Naive thymus-derived CD8-positive, alpha-beta T cell (primary cell): ENCODE data around the gene CDKN2D. TPM values are rescaled to one million over a fixed set of nuclear protein-coding genes. Genes with fewer than 3 reads are reported as not detected.

Experiments
- ATAC-seq, 2 donors: fragments of 150-1000 bp; cut with Tn5 transposase in 1 of 2; sonication (Bioruptor Pico), chemical (Tn5 transposase) in 1 of 2; 1 replicate in 1 of 2; 2 replicates in 1 of 2; pipeline ENCODE4 v1.10.0; 2021; ENCODE audit warnings: mild to moderate bottlenecking in 2 of 2, moderate library complexity in 2 of 2
- POLR2A ChIA-PET: fragments of 350-600 bp; sonication (Branson Sonifier 250); formaldehyde crosslinking; loops from one replicate; lab custom pipeline; 2021; ENCODE audit warnings: antibody characterized with exemption; lab: Charles Lee
- DNase-seq, 10 donors: peaks; one replicate each; pipeline versions ENCODE4 v3.0.0 to v3.0.0-alpha.2; 2020 to 2022
- H3K27ac Mint-ChIP-seq, 10 donors: one replicate each; pipeline ENCODE4 v1.8.0; 2020 to 2022; ENCODE audit warnings: mild to moderate bottlenecking in 10 of 10, mixed read lengths in 10 of 10, moderate library complexity in 4 of 10, inconsistent platforms in 1 of 10
- H3K27me3 Mint-ChIP-seq, 5 donors: one replicate each; pipeline ENCODE4 v1.8.0; 2021 to 2022; ENCODE audit warnings: mixed read lengths in 5 of 5
- H3K36me3 Mint-ChIP-seq, 3 donors: one replicate each; pipeline ENCODE4 v1.8.0; 2020 to 2022; ENCODE audit warnings: mixed read lengths in 3 of 3, mild to moderate bottlenecking in 2 of 3, inconsistent platforms in 1 of 3
- H3K4me1 Mint-ChIP-seq, 4 donors: one replicate each; pipeline ENCODE4 v1.8.0; 2021 to 2022; ENCODE audit warnings: mixed read lengths in 4 of 4
- H3K4me3 Mint-ChIP-seq, 10 donors: one replicate each; pipeline ENCODE4 v1.8.0; 2020 to 2022; ENCODE audit warnings: mild to moderate bottlenecking in 10 of 10, mixed read lengths in 10 of 10, moderate library complexity in 6 of 10, inconsistent platforms in 1 of 10
- H3K9me3 Mint-ChIP-seq, 9 donors: one replicate each; pipeline ENCODE4 v1.8.0; 2020 to 2022; ENCODE audit warnings: mixed read lengths in 9 of 9, mild to moderate bottlenecking in 3 of 9, inconsistent platforms in 1 of 9, moderate library complexity in 1 of 9
- polyA plus RNA-seq, 3 donors: library from polyadenylated mRNA; unstranded; fragments of 300-500 nt; fragmentation: Illumina TruSeq; gene quantifications; one replicate each; pipeline ENCODE4 v1.2.3, GENCODE V29; 2021
- total RNA-seq, 8 experiments: library from RNA in 2 of 8; stranded (reverse) in 2 of 8; gene quantifications; one replicate each; pipeline ENCODE4 v1.2.3 and lab custom pipeline; 2021 to 2026

The CDKN2D gene
- 10 to 100 TPM; 27.2 to 28.1 TPM for total RNA-seq
- polyA plus RNA-seq, result 100 to 1,000 TPM in 2 of 3 donors, 10 to 100 TPM in 1; 81.6 to 145 (median 108) TPM
- total RNA-seq (lab: John Stamatoyannopoulos, UW), result 12.9 to 36.4 (median 22.8) reads per million in 6 experiments

- Mint-ChIP-seq H3K9me3 (no peaks in the 10 kb centered on the region), H3K36me3 (peaks cover 5 to 7% (median 6%) of the 10 kb centered on the region in 3 donors), H3K4me1 (peaks cover 32 to 57% (median 44%) of the 10 kb centered on the region in 4 donors), H3K4me3 (peak within 1 kb of the TSS; percentile 83 to 100 (median 98)), H3K27me3 (no peaks in the 10 kb centered on the region), H3K27ac (peak within 1 kb of the TSS; percentile 88 to 99 (median 98))
- DNase-seq, result peak; percentile 98 to 100 (median 99)
- ATAC-seq, result peak; percentile 76 to 80
- POLR2A ChIA-PET, result interaction anchor here (0.9 to 8.6 kb wide), 8 partner anchors 16 to 267 kb away, joined by 3 to 159 read pairs (median 14); partner anchors contain the start of genes ATG4D and TMED1
Measured at GRCh38 chr19:10568826-10569651, at the start of gene CDKN2D. CDKN2D (minus strand) TSS chr19:10568979; CDS start chr19:10568653, 326 bp downstream.

- POLR2A ChIA-PET, result interaction anchor here (0.6 to 12.5 kb wide), 6 partner anchors 9 to 36 kb away, joined by 3 to 106 read pairs (median 4); no protein-coding TSS in a partner anchor
- H3K27me3 Mint-ChIP-seq, result no peaks in the 10 kb centered on the region
- peak overlapping the region in 7 of 10 donors; percentile 9 to 55 (median 36) for H3K4me3 Mint-ChIP-seq
- no peak for DNase-seq
- H3K9me3 Mint-ChIP-seq, result no peaks in the 10 kb centered on the region
- peaks cover 0 to 55% (median 3%) of the 10 kb centered on the region in 3 donors for H3K36me3 Mint-ChIP-seq
- H3K27ac Mint-ChIP-seq, result peak overlapping the region; percentile 8 to 89 (median 86)
- no peak for ATAC-seq
- peaks cover 23 to 68% (median 62%) of the 10 kb centered on the region in 4 donors for H3K4me1 Mint-ChIP-seq
Measured at GRCh38 chr19:10617409-10618121, 48.8 kb upstream of the CDKN2D start.

- Mint-ChIP-seq H3K36me3 (peaks cover 0 to 41% (median 3%) of the 10 kb centered on the region in 3 donors), H3K27ac (peak overlapping the region; percentile 34 to 92 (median 86)), H3K4me1 (peaks cover 12 to 62% (median 50%) of the 10 kb centered on the region in 4 donors), H3K4me3 (peak overlapping the region; percentile 41 to 84 (median 65)), H3K27me3 (no peaks in the 10 kb centered on the region), H3K9me3 (no peaks in the 10 kb centered on the region)
- POLR2A ChIA-PET, result interaction anchor here (0.6 to 12.5 kb wide), 2 partner anchors 12 to 36 kb away, joined by 8 to 106 read pairs; no protein-coding TSS in a partner anchor
- DNase-seq (no peak), ATAC-seq (peak; percentile 27 to 49)
Measured at GRCh38 chr19:10615429-10616023, 46.7 kb upstream of the CDKN2D start.

GRCh38 chr19:10612499-10613119 is 43.8 kb upstream of the CDKN2D start:
- peak overlapping the region in 9 of 10 donors; percentile 15 to 81 (median 62) for H3K27ac Mint-ChIP-seq
- DNase-seq (no peak), ATAC-seq (no peak)
- peaks cover 9 to 66% (median 48%) of the 10 kb centered on the region in 4 donors for H3K4me1 Mint-ChIP-seq
- POLR2A ChIA-PET, result interaction anchor here (0.5 to 12.5 kb wide), 6 partner anchors 8 to 32 kb away, joined by 3 to 106 read pairs (median 4); no protein-coding TSS in a partner anchor
- H3K9me3 Mint-ChIP-seq, result no peaks in the 10 kb centered on the region
- peak overlapping the region in 4 of 10 donors; percentile 11 to 62 (median 39) for H3K4me3 Mint-ChIP-seq
- H3K27me3 Mint-ChIP-seq, result no peaks in the 10 kb centered on the region
- H3K36me3 Mint-ChIP-seq, result peaks cover 0 to 24% (median 2%) of the 10 kb centered on the region in 3 donors

GRCh38 chr19:10611907-10612306 is 43.1 kb upstream of the CDKN2D start:
- peaks cover 5 to 64% (median 43%) of the 10 kb centered on the region in 4 donors for H3K4me1 Mint-ChIP-seq
- peak overlapping the region in 5 of 10 donors; percentile 14 to 66 (median 59) for H3K27ac Mint-ChIP-seq

GRCh38 chr19:10604460-10604980 is 35.7 kb upstream of the CDKN2D start:
- peak overlapping the region; percentile 91 to 100 (median 98) for H3K4me3 Mint-ChIP-seq
- ATAC-seq, result peak; percentile 1 to 3
- no peaks in the 10 kb centered on the region for H3K9me3 Mint-ChIP-seq
- peaks cover 15 to 51% (median 33%) of the 10 kb centered on the region in 4 donors for H3K4me1 Mint-ChIP-seq
- H3K27ac Mint-ChIP-seq, result peak overlapping the region; percentile 96 to 100 (median 99)
- DNase-seq, result peak in 3 of 10 donors; percentile 22 to 65 (median 36)
- no peaks in the 10 kb centered on the region for H3K27me3 Mint-ChIP-seq
- H3K36me3 Mint-ChIP-seq, result peaks cover 0 to 10% (median 0%) of the 10 kb centered on the region in 3 donors
- POLR2A ChIA-PET, result interaction anchor here (0.7 to 5.0 kb wide), 15 partner anchors 12 to 266 kb away, joined by 3 to 106 read pairs (median 11); partner anchors contain the start of genes ATG4D, ILF3, KRI1 and TMED1

More at GRCh38 chr19:10611907-10612306, 43.1 kb upstream of the CDKN2D start:
- POLR2A ChIA-PET, result interaction anchor here (1.4 to 12.5 kb wide), 5 partner anchors 8 to 32 kb away, joined by 3 to 106 read pairs (median 4); no protein-coding TSS in a partner anchor
- Mint-ChIP-seq H3K27me3 (no peaks in the 10 kb centered on the region), H3K4me3 (peak overlapping the region in 3 of 10 donors; percentile 29 to 39 (median 32)), H3K36me3 (peaks cover 0 to 25% (median 2%) of the 10 kb centered on the region in 3 donors), H3K9me3 (no peaks in the 10 kb centered on the region)
- ATAC-seq, result no peak
- DNase-seq, result no peak

- peaks cover 15 to 46% (median 32%) of the 10 kb centered on the region in 4 donors for H3K4me1 Mint-ChIP-seq
- peak overlapping the region; percentile 91 to 100 (median 98) for H3K4me3 Mint-ChIP-seq
- DNase-seq, result peak in 8 of 10 donors; percentile 54 to 84 (median 71)
Measured at GRCh38 chr19:10603873-10604459, 35.2 kb upstream of the CDKN2D start.

GRCh38 chr19:10603084-10603872 is 34.5 kb upstream of the CDKN2D start:
- Mint-ChIP-seq H3K27me3 (no peaks in the 10 kb centered on the region), H3K36me3 (peaks cover 0 to 10% (median 0%) of the 10 kb centered on the region in 3 donors), H3K4me3 (peak overlapping the region; percentile 91 to 100 (median 98)), H3K27ac (peak overlapping the region; percentile 96 to 100 (median 99)), H3K4me1 (peaks cover 15 to 42% (median 30%) of the 10 kb centered on the region in 4 donors), H3K9me3 (no peaks in the 10 kb centered on the region)
- POLR2A ChIA-PET, result interaction anchor here (0.5 to 5.0 kb wide), 20 partner anchors 10 to 380 kb away, joined by 3 to 106 read pairs (median 10); partner anchors contain the start of genes ATG4D, ILF3, KRI1 and SLC44A2
- ATAC-seq (peak; percentile 66 to 70), DNase-seq (peak; percentile 74 to 97 (median 87))

More at GRCh38 chr19:10603873-10604459, 35.2 kb upstream of the CDKN2D start:
- Mint-ChIP-seq H3K36me3 (peaks cover 0 to 10% (median 0%) of the 10 kb centered on the region in 3 donors), H3K9me3 (no peaks in the 10 kb centered on the region), H3K27me3 (no peaks in the 10 kb centered on the region), H3K27ac (peak overlapping the region; percentile 96 to 100 (median 99))
- POLR2A ChIA-PET, result interaction anchor here (0.7 to 5.0 kb wide), 21 partner anchors 11 to 267 kb away, joined by 3 to 106 read pairs (median 9); partner anchors contain the start of genes ATG4D, ILF3, KRI1 and SLC44A2
- peak; percentile 41 to 47 for ATAC-seq

GRCh38 chr19:10602330-10603083 is 33.7 kb upstream of the CDKN2D start:
- peaks cover 0 to 8% (median 0%) of the 10 kb centered on the region in 3 donors for H3K36me3 Mint-ChIP-seq
- peak overlapping the region; percentile 91 to 100 (median 98) for H3K4me3 Mint-ChIP-seq
- no peaks in the 10 kb centered on the region for H3K27me3 Mint-ChIP-seq
- no peaks in the 10 kb centered on the region for H3K9me3 Mint-ChIP-seq
- peaks cover 15 to 40% (median 29%) of the 10 kb centered on the region in 4 donors for H3K4me1 Mint-ChIP-seq
- peak; percentile 77 to 97 (median 88) for DNase-seq
- POLR2A ChIA-PET, result interaction anchor here (0.5 to 5.0 kb wide), 20 partner anchors 10 to 379 kb away, joined by 3 to 106 read pairs (median 8); partner anchors contain the start of genes ATG4D, ILF3, KRI1 and SLC44A2
- H3K27ac Mint-ChIP-seq, result peak overlapping the region; percentile 96 to 100 (median 99)
- peak; percentile 62 to 70 for ATAC-seq
